A673 (cell line): Measurements from ENCODE around the gene HNRNPD. TPM values are rescaled to one million over a fixed set of nuclear protein-coding genes. Genes with fewer than 3 reads are reported as not detected.

Experiments used
- BruUV-seq: library from RNA; stranded (reverse); fragments of 400-500 nt; replicated peaks from 2 replicates; lab custom pipeline; 2021; lab: Mats Ljungman, UMichigan
- CTCF ChIA-PET: fragments of 300-600 bp; sonication (Branson Sonifier 250); formaldehyde crosslinking; loops from one replicate; lab custom pipeline; 2022; ENCODE audit warnings: antibody characterized with exemption; lab: Charles Lee
- POLR2A ChIA-PET: fragments of 300-600 bp; sonication (Branson Sonifier 250); formaldehyde crosslinking; loops from one replicate; lab custom pipeline; 2022; ENCODE audit warnings: antibody characterized with exemption; ENCODE audit not compliant: low non-redundant PET; lab: Charles Lee
- DNase-seq: peaks from one replicate; pipeline ENCODE4 v3.0.0-alpha.2; 2015; ENCODE audit warnings: low spot score
- H3K27ac ChIP-seq: fragments of 200-600 bp; sonication (generic); 2 replicates; pipeline ENCODE4 v1.5.1; 2016; ENCODE audit warnings: mixed run types, low read depth, mild to moderate bottlenecking, mixed read lengths, antibody characterized with exemption, low read length; ENCODE audit not compliant: poor library complexity, severe bottlenecking
- H3K27me3 ChIP-seq: fragments of 200-600 bp; sonication (generic); replicated peaks from 2 replicates; pipeline ENCODE4 v1.6.1; 2017; ENCODE audit warnings: mixed run types, low read depth, mild to moderate bottlenecking, mixed read lengths, antibody characterized with exemption, low read length; ENCODE audit not compliant: insufficient read depth, poor library complexity
- H3K36me3 ChIP-seq: fragments of 200-600 bp; sonication (generic); 2 replicates; pipeline ENCODE4 v1.6.1; 2016; ENCODE audit warnings: mixed run types, mild to moderate bottlenecking, mixed read lengths, antibody characterized with exemption, low read length; ENCODE audit not compliant: insufficient read depth, poor library complexity, severe bottlenecking
- H3K4me1 ChIP-seq: fragments of 200-600 bp; sonication (generic); 2 replicates; pipeline ENCODE4 v1.6.1; 2017; ENCODE audit warnings: mixed run types, mild to moderate bottlenecking, mixed read lengths, antibody characterized with exemption, low read length; ENCODE audit not compliant: insufficient read depth, poor library complexity, severe bottlenecking
- H3K4me3 ChIP-seq: fragments of 200-600 bp; sonication (generic); 2 replicates; pipeline ENCODE4 v1.5.1; 2016; ENCODE audit warnings: low read depth, mixed run types, mild to moderate bottlenecking, mixed read lengths, low read length; ENCODE audit not compliant: poor library complexity, severe bottlenecking
- H3K9me3 ChIP-seq: fragments of 200-600 bp; sonication (generic); 2 replicates; pipeline ENCODE4 v1.6.1; 2016; ENCODE audit warnings: mixed run types, low read depth, mild to moderate bottlenecking, mixed read lengths, antibody characterized with exemption, low read length; ENCODE audit not compliant: poor library complexity, severe bottlenecking
- EZH2 ChIP-seq: fragments of 200-600 bp; sonication (generic); IDR thresholded peaks from 2 replicates; pipeline ENCODE4 v1.6.1; 2017; ENCODE audit warnings: borderline replicate concordance, low read depth, mild to moderate bottlenecking, mixed read lengths, antibody characterized with exemption, low read length; ENCODE audit not compliant: poor library complexity, severe bottlenecking
- intact Hi-C: fragments of 100-400 bp; cut with micrococcal nuclease; formaldehyde crosslinking; loops from one replicate; pipeline ENCODE4 v1.10.0; 2022; ENCODE audit not compliant: unreplicated experiment
- total RNA-seq: library from RNA; stranded (reverse); gene quantifications from 2 replicates; pipeline ENCODE4 v1.2.3, GENCODE V29; 2021
- TF ChIP-seq, protein P1 (sequence below): fragments of 300-800, 200-600 bp; sonication (generic); conservative IDR thresholded peaks from 2 replicates; pipeline ENCODE4 v1.5.1; 2017; ENCODE audit warnings: low read depth, mild to moderate bottlenecking, antibody characterized with exemption, low read length, moderate library complexity, mixed read lengths

Gene HNRNPD
- total RNA-seq, 1 experiment from 2014 or later, result 316 TPM

DNA sequence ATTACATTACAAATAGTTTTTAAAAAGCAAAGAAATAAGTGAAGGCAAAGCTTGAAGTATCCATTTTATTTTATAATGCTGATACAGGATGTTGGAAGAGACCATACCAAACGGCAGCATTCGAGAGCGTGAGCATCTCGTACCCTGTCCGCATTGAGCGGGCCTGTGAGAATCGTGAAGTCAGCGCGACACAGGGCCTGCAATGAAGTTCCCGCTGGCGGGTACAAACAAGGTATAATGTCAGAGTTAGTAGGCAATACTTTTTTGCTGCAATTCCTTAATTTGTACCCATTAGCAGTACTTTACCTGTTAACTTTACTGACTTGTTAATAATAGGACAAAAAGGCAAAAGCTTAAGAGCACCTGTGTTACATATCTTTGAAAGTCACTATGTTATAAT is 19.0 kb downstream of the HNRNPD start:
- intact Hi-C loops, result no loop called here
- POLR2A ChIA-PET, result no interaction called here
- Histone ChIP-seq H3K9me3 (no peaks in the 10 kb centered on the region), H3K27ac (no peak overlapping the region), H3K36me3 (peaks cover 79% of the 10 kb centered on the region), H3K4me1 (peaks cover 12% of the 10 kb centered on the region), H3K27me3 (no peaks in the 10 kb centered on the region), H3K4me3 (no peak overlapping the region)
- no peak for DNase-seq
- TF ChIP-seq EZH2, result no peak
- TF ChIP-seq, protein P1, sequence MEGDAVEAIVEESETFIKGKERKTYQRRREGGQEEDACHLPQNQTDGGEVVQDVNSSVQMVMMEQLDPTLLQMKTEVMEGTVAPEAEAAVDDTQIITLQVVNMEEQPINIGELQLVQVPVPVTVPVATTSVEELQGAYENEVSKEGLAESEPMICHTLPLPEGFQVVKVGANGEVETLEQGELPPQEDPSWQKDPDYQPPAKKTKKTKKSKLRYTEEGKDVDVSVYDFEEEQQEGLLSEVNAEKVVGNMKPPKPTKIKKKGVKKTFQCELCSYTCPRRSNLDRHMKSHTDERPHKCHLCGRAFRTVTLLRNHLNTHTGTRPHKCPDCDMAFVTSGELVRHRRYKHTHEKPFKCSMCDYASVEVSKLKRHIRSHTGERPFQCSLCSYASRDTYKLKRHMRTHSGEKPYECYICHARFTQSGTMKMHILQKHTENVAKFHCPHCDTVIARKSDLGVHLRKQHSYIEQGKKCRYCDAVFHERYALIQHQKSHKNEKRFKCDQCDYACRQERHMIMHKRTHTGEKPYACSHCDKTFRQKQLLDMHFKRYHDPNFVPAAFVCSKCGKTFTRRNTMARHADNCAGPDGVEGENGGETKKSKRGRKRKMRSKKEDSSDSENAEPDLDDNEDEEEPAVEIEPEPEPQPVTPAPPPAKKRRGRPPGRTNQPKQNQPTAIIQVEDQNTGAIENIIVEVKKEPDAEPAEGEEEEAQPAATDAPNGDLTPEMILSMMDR, result no peak
- CTCF ChIA-PET, result no interaction called here
- BruUV-seq, result no TSS peak

DNA sequence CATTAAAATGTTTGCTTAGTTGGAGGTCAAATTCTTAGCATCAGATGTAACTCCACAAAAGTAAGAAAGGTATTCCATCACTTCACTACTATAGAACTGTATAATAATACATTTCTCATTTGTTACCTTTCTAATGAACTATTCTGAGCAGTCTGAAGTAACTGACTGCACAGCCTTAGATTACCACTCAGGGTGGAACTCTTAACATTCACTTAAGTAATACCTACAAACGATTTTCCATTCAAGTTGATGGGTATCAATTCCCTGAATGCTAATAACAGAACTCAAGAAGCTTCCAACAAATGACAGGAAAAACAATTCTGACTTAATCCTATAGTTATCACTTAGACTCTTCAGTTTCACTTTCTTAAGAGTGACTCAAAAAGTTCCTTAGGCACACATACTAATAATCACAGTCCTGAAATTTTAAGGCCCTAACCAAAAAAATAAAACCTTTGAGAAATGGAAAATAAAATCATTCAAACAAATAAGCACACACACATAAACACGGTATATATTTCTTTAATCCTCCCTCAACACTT is 20.9 kb downstream of the HNRNPD start:
- H3K4me1 ChIP-seq, result peaks cover 4% of the 10 kb centered on the region
- intact Hi-C loops, result no loop called here
- no TSS peak for BruUV-seq
- ChIA-PET POLR2A (no interaction called here), CTCF (no interaction called here)
- TF ChIP-seq, protein P1, result no peak
- no peak for TF ChIP-seq EZH2
- no peaks in the 10 kb centered on the region for H3K27me3 ChIP-seq
- H3K36me3 ChIP-seq, result peaks cover 64% of the 10 kb centered on the region
- no peaks in the 10 kb centered on the region for H3K9me3 ChIP-seq
- H3K27ac ChIP-seq, result no peak overlapping the region
- H3K4me3 ChIP-seq, result no peak overlapping the region
- DNase-seq, result no peak

DNA sequence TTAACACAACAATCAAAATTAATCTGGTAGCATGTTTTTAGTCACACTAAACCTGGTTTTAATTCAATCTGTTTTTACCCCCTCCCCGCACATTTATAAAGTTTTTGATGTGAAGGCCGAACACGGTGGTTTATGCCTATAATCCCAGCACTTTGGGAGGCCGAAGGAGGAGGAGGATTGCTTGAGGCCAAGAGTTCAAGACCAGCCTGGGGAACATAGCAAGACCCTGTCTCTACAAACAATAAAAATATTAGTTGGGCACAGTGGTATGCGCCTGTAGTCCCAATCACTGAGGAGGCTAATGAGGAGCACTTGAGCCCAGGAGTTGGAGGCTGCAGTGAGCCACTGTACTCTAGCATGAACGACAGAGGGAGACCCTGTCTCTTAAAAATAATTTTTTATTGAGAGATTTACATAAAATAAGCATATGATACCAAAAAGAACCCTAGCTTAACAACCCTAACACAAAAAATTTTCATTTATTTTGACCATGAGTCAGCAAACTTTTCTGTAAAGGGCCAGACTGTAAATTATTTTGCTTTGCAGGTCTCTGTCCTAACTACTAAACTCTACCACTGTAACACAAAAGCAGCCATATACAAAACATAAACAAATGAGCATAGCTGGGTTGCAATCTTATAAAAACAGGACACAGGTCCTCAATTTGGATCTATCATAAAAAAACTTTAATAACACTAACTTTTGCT is 21.5 kb downstream of the HNRNPD start:
- BruUV-seq, result no TSS peak
- Histone ChIP-seq H3K4me3 (no peak overlapping the region), H3K4me1 (no peaks in the 10 kb centered on the region), H3K27me3 (no peaks in the 10 kb centered on the region), H3K27ac (no peak overlapping the region), H3K9me3 (no peaks in the 10 kb centered on the region), H3K36me3 (peaks cover 57% of the 10 kb centered on the region)
- DNase-seq, result no peak
- ChIA-PET POLR2A (no interaction called here), CTCF (no interaction called here)
- intact Hi-C loops, result no loop called here
- TF ChIP-seq, protein P1, result no peak
- TF ChIP-seq EZH2, result no peak
